K562 (cell line): ENCODE results near the gene VEZF1. TPM values are rescaled to one million over a fixed set of nuclear protein-coding genes. Genes with fewer than 3 reads are reported as not detected.

Experiments used
- BCOR ChIP-seq: fragments of 450-650 bp; IDR thresholded peaks from 2 replicates; pipeline ENCODE4 v1.6.1; 2016
- CEBPG ChIP-seq, 3 experiments: fragments of 200-800 bp in 1 of 3; sonication (Bioruptor generic) in 1 of 3; sonication (generic) in 1 of 3; formaldehyde crosslinking in 1 of 3; IDR thresholded peaks in 2 of 3; conservative IDR thresholded peaks in 1 of 3; 2 replicates each; pipeline versions ENCODE4 v1.6.1 to v1.8.0; 2016 to 2022; ENCODE audit warnings: missing compliant biosample characterization in 2 of 3, missing genetic modification characterization in 2 of 3, mild to moderate bottlenecking in 1 of 3, missing genetic modification reagents in 1 of 3
- ELF4 ChIP-seq: fragments of 450-650 bp; formaldehyde crosslinking; IDR thresholded peaks from 2 replicates; pipeline ENCODE4 v1.4.0; 2022; ENCODE audit warnings: missing genetic modification characterization
- EP400 ChIP-seq: fragments of 450-650 bp; IDR thresholded peaks from 2 replicates; pipeline ENCODE4 v1.6.1; 2017; ENCODE audit warnings: antibody characterized with exemption, mild to moderate bottlenecking, moderate library complexity
- KAT2B ChIP-seq: IDR thresholded peaks from one replicate; pipeline ENCODE4 v1.6.1; 2012; ENCODE audit warnings: low read depth, mild to moderate bottlenecking, control low read depth, inconsistent platforms, low read length, moderate library complexity
- KDM1A ChIP-seq, 2 experiments: fragments of 450-650 bp; IDR thresholded peaks; 2 replicates each; pipeline ENCODE4 v1.6.1; 2016; ENCODE audit warnings: mild to moderate bottlenecking in 2 of 2
- NFXL1 ChIP-seq: fragments of 450-650 bp; formaldehyde crosslinking; IDR thresholded peaks from 2 replicates; pipeline ENCODE4 v1.4.0; 2021; ENCODE audit warnings: mild to moderate bottlenecking
- POLR2AphosphoS5 ChIP-seq: IDR thresholded peaks from 2 replicates; pipeline ENCODE4 v1.6.1; 2011; ENCODE audit warnings: mild to moderate bottlenecking, low read depth, low read length, moderate library complexity; ENCODE audit not compliant: control insufficient read depth, insufficient read depth
- PURB ChIP-seq: sonication (generic); formaldehyde crosslinking; IDR thresholded peaks from 2 replicates; pipeline ENCODE4 v1.9.0; 2021; ENCODE audit warnings: low read depth, mild to moderate bottlenecking, missing genetic modification reagents
- TAF1 ChIP-seq: IDR thresholded peaks from 2 replicates; pipeline ENCODE4 v1.6.1; 2011; ENCODE audit warnings: mild to moderate bottlenecking, low read length, moderate library complexity; ENCODE audit not compliant: insufficient read depth, control insufficient read depth, severe bottlenecking; ENCODE audit errors: extremely low read depth
- TAF15 ChIP-seq: fragments of 200-400 bp; formaldehyde crosslinking; IDR thresholded peaks from 2 replicates; pipeline ENCODE4 v1.6.1; 2017; ENCODE audit warnings: mild to moderate bottlenecking, low read depth, low read length, moderate library complexity
- TCF3 ChIP-seq: sonication (generic); formaldehyde crosslinking; IDR thresholded peaks from 2 replicates; pipeline ENCODE4 v1.4.0; 2020; ENCODE audit warnings: mild to moderate bottlenecking, missing genetic modification reagents
- ZBTB7A ChIP-seq: IDR thresholded peaks from 2 replicates; pipeline ENCODE4 v1.6.1; 2011; ENCODE audit warnings: low read depth, mild to moderate bottlenecking, low read length, moderate library complexity, borderline replicate concordance; ENCODE audit not compliant: control insufficient read depth
- ZC3H4 ChIP-seq: sonication (generic); formaldehyde crosslinking; IDR thresholded peaks from 2 replicates; pipeline ENCODE4 v1.9.0; 2021; ENCODE audit warnings: missing genetic modification reagents, borderline replicate concordance
- ZNF311 ChIP-seq: fragments of 250-450 bp; sonication (Bioruptor Pico); IDR thresholded peaks from 2 replicates; pipeline ENCODE4 v1.4.0; 2020; ENCODE audit warnings: mild to moderate bottlenecking, moderate library complexity
- ZNF583 ChIP-seq: fragments of 250-450 bp; sonication (Bioruptor Pico); IDR thresholded peaks from 2 replicates; pipeline ENCODE4 v1.4.0; 2020
- ZNF696 ChIP-seq: fragments of 250-450 bp; sonication (Bioruptor Pico); conservative IDR thresholded peaks from 2 replicates; pipeline ENCODE4 v1.4.0; 2020; ENCODE audit warnings: mild to moderate bottlenecking, moderate library complexity
- polyA plus RNA-seq, 8 experiments: library from polyadenylated mRNA; depleted of rRNA in 4 of 8; stranded (reverse) in 5 of 8; unstranded in 3 of 8; fragments of >200 nt; fragmentation: Nextera tagmentation in 2 of 8; fragmentation: Illumina TruSeq in 1 of 8; extraction: Ambion mirVana in 2 of 8; extraction: Trizol in 1 of 8; gene quantifications; 2 replicates each; pipeline versions ENCODE4 v1.2.1 to v1.2.3, GENCODE V29; 2011 to 2014; ENCODE audit warnings: inconsistent platforms in 1 of 8, missing spikeins in 1 of 8
- total RNA-seq, 7 experiments: library from RNA; depleted of rRNA in 6 of 7; stranded (reverse); fragments of >200 nt in 6 of 7; fragmentation: Illumina TruSeq in 2 of 7; extraction: Trizol in 2 of 7; gene quantifications; 2 replicates each; pipeline versions ENCODE4 v1.2.1 to v1.2.3, GENCODE V29; 2011 to 2021; ENCODE audit warnings: low replicate concordance in 1 of 7
- TF ChIP-seq, protein P1 (sequence below): fragments of 150-350 bp; IDR thresholded peaks from 2 replicates; pipeline ENCODE4 v1.6.1; 2014; ENCODE audit warnings: low read depth, mild to moderate bottlenecking, low read length, borderline replicate concordance
- TF ChIP-seq, protein P2 (sequence below): fragments of 250-450 bp; sonication (Bioruptor Pico); IDR thresholded peaks from 2 replicates; pipeline ENCODE4 v1.9.0; 2021; ENCODE audit warnings: mild to moderate bottlenecking, inconsistent platforms
- TF ChIP-seq, protein P3 (sequence below): fragments of 200-800 bp; sonication (Bioruptor generic); IDR thresholded peaks from 2 replicates; pipeline ENCODE4 v1.6.1; 2017; ENCODE audit warnings: missing genetic modification characterization, missing compliant biosample characterization

Gene VEZF1
- total and polyA plus RNA-seq, 9 of the 15 experiments (the other 6 are each of a cell fraction or from before 2014, with no cell fraction given): 9.5 to 33.4 (median 22.1) TPM

DNA sequence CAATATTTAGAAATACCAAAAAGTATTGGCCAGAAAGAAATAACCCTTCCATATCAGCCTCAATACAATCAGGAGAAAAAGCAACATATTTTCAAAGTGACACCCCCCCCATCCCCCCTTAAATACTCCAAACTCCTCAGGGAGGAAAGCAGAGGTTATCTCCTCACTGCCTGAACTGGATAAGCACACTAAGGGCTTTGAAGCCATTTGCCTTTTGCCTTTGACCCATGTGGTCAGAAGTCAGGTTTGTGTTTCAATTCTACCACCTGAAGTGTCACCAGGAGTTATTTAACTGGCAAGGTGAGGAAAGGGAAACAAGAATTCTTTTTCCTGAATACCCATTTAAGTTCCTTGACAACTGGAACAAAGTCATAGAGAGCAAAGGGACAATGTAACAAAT is 3.5 kb upstream of the VEZF1 start (continued):
- TF ChIP-seq TAF1 (no peak), ZC3H4 (CRISPR knock-in tag) (no peak), ZNF583 (CRISPR knock-in tag) (no peak), ELF4 (CRISPR knock-in tag) (no peak), NFXL1 (CRISPR knock-in tag) (no peak), KAT2B (no peak), TCF3 (CRISPR knock-in tag) (peak; percentile 36), ZBTB7A (no peak), BCOR (no peak), PURB (CRISPR knock-in tag) (no peak), ZNF696 (CRISPR knock-in tag) (no peak), CEBPG (CRISPR knock-in tag; IDR thresholded peaks at IDR 0.05) (no peak), CEBPG (tag; conservative IDR thresholded peaks at IDR 0.05 in 1 of 2, IDR thresholded peaks at IDR 0.05 in 1 of 2) (no peak), ZNF311 (CRISPR knock-in tag) (no peak), EP400 (no peak), TAF15 (no peak), POLR2AphosphoS5 (0 out of 2 replicates have a peak, but pooled peaks have one; percentile 39), KDM1A (IDR thresholded peaks at IDR 0.05) (no peak; a peak in 1 of 4 replicates)
- TF ChIP-seq, protein P1, sequence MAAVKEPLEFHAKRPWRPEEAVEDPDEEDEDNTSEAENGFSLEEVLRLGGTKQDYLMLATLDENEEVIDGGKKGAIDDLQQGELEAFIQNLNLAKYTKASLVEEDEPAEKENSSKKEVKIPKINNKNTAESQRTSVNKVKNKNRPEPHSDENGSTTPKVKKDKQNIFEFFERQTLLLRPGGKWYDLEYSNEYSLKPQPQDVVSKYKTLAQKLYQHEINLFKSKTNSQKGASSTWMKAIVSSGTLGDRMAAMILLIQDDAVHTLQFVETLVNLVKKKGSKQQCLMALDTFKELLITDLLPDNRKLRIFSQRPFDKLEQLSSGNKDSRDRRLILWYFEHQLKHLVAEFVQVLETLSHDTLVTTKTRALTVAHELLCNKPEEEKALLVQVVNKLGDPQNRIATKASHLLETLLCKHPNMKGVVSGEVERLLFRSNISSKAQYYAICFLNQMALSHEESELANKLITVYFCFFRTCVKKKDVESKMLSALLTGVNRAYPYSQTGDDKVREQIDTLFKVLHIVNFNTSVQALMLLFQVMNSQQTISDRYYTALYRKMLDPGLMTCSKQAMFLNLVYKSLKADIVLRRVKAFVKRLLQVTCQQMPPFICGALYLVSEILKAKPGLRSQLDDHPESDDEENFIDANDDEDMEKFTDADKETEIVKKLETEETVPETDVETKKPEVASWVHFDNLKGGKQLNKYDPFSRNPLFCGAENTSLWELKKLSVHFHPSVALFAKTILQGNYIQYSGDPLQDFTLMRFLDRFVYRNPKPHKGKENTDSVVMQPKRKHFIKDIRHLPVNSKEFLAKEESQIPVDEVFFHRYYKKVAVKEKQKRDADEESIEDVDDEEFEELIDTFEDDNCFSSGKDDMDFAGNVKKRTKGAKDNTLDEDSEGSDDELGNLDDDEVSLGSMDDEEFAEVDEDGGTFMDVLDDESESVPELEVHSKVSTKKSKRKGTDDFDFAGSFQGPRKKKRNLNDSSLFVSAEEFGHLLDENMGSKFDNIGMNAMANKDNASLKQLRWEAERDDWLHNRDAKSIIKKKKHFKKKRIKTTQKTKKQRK: no peak
- TF ChIP-seq, protein P2, sequence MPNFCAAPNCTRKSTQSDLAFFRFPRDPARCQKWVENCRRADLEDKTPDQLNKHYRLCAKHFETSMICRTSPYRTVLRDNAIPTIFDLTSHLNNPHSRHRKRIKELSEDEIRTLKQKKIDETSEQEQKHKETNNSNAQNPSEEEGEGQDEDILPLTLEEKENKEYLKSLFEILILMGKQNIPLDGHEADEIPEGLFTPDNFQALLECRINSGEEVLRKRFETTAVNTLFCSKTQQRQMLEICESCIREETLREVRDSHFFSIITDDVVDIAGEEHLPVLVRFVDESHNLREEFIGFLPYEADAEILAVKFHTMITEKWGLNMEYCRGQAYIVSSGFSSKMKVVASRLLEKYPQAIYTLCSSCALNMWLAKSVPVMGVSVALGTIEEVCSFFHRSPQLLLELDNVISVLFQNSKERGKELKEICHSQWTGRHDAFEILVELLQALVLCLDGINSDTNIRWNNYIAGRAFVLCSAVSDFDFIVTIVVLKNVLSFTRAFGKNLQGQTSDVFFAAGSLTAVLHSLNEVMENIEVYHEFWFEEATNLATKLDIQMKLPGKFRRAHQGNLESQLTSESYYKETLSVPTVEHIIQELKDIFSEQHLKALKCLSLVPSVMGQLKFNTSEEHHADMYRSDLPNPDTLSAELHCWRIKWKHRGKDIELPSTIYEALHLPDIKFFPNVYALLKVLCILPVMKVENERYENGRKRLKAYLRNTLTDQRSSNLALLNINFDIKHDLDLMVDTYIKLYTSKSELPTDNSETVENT (CRISPR knock-in tag): no peak
- TF ChIP-seq, protein P3, sequence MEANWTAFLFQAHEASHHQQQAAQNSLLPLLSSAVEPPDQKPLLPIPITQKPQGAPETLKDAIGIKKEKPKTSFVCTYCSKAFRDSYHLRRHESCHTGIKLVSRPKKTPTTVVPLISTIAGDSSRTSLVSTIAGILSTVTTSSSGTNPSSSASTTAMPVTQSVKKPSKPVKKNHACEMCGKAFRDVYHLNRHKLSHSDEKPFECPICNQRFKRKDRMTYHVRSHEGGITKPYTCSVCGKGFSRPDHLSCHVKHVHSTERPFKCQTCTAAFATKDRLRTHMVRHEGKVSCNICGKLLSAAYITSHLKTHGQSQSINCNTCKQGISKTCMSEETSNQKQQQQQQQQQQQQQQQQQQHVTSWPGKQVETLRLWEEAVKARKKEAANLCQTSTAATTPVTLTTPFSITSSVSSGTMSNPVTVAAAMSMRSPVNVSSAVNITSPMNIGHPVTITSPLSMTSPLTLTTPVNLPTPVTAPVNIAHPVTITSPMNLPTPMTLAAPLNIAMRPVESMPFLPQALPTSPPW (CRISPR knock-in tag): peak; percentile 42
